ENCODE results near the gene IL22RA2. TPM values are rescaled to one million over a fixed set of nuclear protein-coding genes. Genes with fewer than 3 reads are reported as not detected.
A peak's percentile ranks its signal among the peaks of the same experiment; 100 is the strongest.

The IL22RA2 gene
- polyA plus RNA-seq, 1 of the 3 experiments (the other 2 are of a cell fraction): not detected

DNA sequence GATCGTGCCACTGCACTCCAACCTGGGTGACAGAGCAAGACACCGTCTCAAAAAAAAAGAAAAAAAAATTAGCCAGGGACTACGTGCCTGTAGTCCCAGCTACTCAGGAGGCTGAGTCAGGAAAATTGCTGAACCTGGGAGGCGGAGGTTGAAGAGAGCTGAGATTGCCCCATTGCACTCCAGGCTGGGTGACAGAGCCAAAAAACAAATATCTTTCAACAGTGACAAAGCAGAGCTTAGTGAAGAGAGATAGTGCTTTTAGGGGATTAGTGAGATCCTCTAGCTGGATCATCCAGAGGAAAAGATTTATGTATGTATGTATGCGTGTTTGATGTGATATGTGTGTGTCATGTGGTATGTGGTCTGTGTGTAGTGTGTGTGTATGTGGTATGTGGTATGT is 56.6 kb downstream of the IL22RA2 start:
- CTCF ChIA-PET: interaction anchor here (0.6 to 3.1 kb wide), 2 partner anchors 18 to 23 kb away, joined by 3 to 17 read pairs; no protein-coding TSS in a partner anchor

DNA sequence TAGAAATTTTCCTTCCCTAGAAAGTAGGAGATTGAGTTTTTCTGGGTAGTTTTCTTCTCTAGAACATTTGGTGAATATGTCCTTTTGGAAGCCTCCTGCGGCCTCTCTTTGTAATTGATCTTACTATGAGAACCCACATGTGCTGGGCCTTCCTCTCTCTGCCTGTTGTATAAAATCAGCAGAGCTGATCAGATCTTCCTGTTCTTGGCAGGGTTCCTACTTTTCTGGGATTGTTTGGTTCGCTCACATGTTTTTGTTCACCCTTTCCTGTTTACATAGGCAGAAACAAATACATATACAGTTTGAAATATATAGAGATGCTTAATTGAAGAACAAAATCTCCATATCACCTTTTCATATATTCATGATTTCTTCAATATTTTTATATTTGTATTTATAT is 57.8 kb downstream of the IL22RA2 start:
- no peak overlapping the region for H3K27ac ChIP-seq (ENCODE audit: low read depth in 2 of 2, low read length in 1 of 2)
- no peaks in the 10 kb centered on the region for H3K9me3 ChIP-seq
- no peaks in the 10 kb centered on the region for H4K20me1 ChIP-seq (ENCODE audit: insufficient read depth)
- H3K79me2 ChIP-seq (ENCODE audit: insufficient read depth): no peaks in the 10 kb centered on the region
- ChIA-PET POLR2A (no interaction called here), CTCF (interaction anchor here (1.1 to 3.1 kb wide), 3 partner anchors 18 to 252 kb away, joined by 3 to 17 read pairs (median 3); no protein-coding TSS in a partner anchor)
- peak; percentile 9 for DNase-seq
- H3K36me3 ChIP-seq (replicated peaks in 1 of 2; ENCODE audit: control insufficient read depth in 1 of 2, insufficient read depth in 2 of 2, low read length in 1 of 2): no peaks in the 10 kb centered on the region
- WGBS (ENCODE audit: low lambda C conversion rate): 66% methylated on average over 2 of the region's 2 CpGs
- H2AFZ ChIP-seq (ENCODE audit: low read depth): no peak overlapping the region
- H3F3A ChIP-seq (replicated peaks; ENCODE audit: insufficient read depth): peaks cover 10% of the 10 kb centered on the region
- no peak for TF ChIP-seq TAF1 (IDR thresholded peaks at IDR 0.05; ENCODE audit: borderline replicate concordance, low read depth, low read length)
- no peak for TF ChIP-seq JUND (IDR thresholded peaks at IDR 0.05)
- TF ChIP-seq YY1 (IDR thresholded peaks at IDR 0.05; ENCODE audit: low read depth): no peak
- TF ChIP-seq RXRA (IDR thresholded peaks at IDR 0.05; ENCODE audit: borderline replicate concordance, low read depth): no peak
- TF ChIP-seq GATA2 (CRISPR knock-in tag; IDR thresholded peaks at IDR 0.05): no peak
- TF ChIP-seq TCF12 (IDR thresholded peaks at IDR 0.05): no peak
- no peak for TF ChIP-seq TEAD4 (IDR thresholded peaks at IDR 0.05; ENCODE audit: borderline replicate concordance, insufficient read depth)
- no peak for TF ChIP-seq MEF2A (IDR thresholded peaks at IDR 0.05; ENCODE audit: borderline replicate concordance, low read depth)
- TF ChIP-seq, protein P1, sequence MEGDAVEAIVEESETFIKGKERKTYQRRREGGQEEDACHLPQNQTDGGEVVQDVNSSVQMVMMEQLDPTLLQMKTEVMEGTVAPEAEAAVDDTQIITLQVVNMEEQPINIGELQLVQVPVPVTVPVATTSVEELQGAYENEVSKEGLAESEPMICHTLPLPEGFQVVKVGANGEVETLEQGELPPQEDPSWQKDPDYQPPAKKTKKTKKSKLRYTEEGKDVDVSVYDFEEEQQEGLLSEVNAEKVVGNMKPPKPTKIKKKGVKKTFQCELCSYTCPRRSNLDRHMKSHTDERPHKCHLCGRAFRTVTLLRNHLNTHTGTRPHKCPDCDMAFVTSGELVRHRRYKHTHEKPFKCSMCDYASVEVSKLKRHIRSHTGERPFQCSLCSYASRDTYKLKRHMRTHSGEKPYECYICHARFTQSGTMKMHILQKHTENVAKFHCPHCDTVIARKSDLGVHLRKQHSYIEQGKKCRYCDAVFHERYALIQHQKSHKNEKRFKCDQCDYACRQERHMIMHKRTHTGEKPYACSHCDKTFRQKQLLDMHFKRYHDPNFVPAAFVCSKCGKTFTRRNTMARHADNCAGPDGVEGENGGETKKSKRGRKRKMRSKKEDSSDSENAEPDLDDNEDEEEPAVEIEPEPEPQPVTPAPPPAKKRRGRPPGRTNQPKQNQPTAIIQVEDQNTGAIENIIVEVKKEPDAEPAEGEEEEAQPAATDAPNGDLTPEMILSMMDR (IDR thresholded peaks at IDR 0.05): no peak
- TF ChIP-seq GABPA (IDR thresholded peaks at IDR 0.05; ENCODE audit: low read depth): no peak
- no peak for TF ChIP-seq RAD21 (IDR thresholded peaks at IDR 0.05; ENCODE audit: low read length)
- no peak for TF ChIP-seq EP300 (IDR thresholded peaks at IDR 0.05; ENCODE audit: borderline replicate concordance in 1 of 2, low read depth in 1 of 2, low read length in 1 of 2)
- no peak for TF ChIP-seq FOSL2 (IDR thresholded peaks at IDR 0.05; ENCODE audit: borderline replicate concordance, low read depth)
- H3K27me3 ChIP-seq (ENCODE audit: insufficient read depth): no peaks in the 10 kb centered on the region
- H3K4me2 ChIP-seq: no peak overlapping the region
- no peak overlapping the region for H3K4me3 ChIP-seq (ENCODE audit: low read depth in 2 of 2, low read length in 1 of 2)
- no peaks in the 10 kb centered on the region for H3K9me2 ChIP-seq
- no peaks in the 10 kb centered on the region for H3K4me1 ChIP-seq (ENCODE audit: control insufficient read depth in 1 of 2, insufficient read depth in 2 of 2, low read depth in 1 of 2, low read length in 1 of 2)
- H3K9ac ChIP-seq: no peak overlapping the region

More for the DNA sequence above, 56.6 kb downstream of the IL22RA2 start:
- no peaks in the 10 kb centered on the region for H3K4me1 ChIP-seq (ENCODE audit: control insufficient read depth in 1 of 2, insufficient read depth in 2 of 2, low read depth in 1 of 2, low read length in 1 of 2)
- H3F3A ChIP-seq (replicated peaks; ENCODE audit: insufficient read depth): peaks cover under 1% of the 10 kb centered on the region
- no peak for TF ChIP-seq GABPA (IDR thresholded peaks at IDR 0.05; ENCODE audit: low read depth)
- no peak for TF ChIP-seq YY1 (IDR thresholded peaks at IDR 0.05; ENCODE audit: low read depth)
- no peak for TF ChIP-seq RAD21 (IDR thresholded peaks at IDR 0.05; ENCODE audit: low read length)
- no peak for TF ChIP-seq NRF1 (IDR thresholded peaks at IDR 0.05; ENCODE audit: low read depth, low read length)
- TF ChIP-seq GATA2 (CRISPR knock-in tag; IDR thresholded peaks at IDR 0.05): no peak
- TF ChIP-seq FOXM1 (IDR thresholded peaks at IDR 0.05; ENCODE audit: low read depth): no peak
- TF ChIP-seq, protein P2, sequence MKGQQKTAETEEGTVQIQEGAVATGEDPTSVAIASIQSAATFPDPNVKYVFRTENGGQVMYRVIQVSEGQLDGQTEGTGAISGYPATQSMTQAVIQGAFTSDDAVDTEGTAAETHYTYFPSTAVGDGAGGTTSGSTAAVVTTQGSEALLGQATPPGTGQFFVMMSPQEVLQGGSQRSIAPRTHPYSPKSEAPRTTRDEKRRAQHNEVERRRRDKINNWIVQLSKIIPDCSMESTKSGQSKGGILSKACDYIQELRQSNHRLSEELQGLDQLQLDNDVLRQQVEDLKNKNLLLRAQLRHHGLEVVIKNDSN (IDR thresholded peaks at IDR 0.05; ENCODE audit: borderline replicate concordance, low read depth): no peak
- no peak for TF ChIP-seq SIN3A (IDR thresholded peaks at IDR 0.05; ENCODE audit: borderline replicate concordance, low read depth, low read length)
- TF ChIP-seq POLR2AphosphoS5 (IDR thresholded peaks at IDR 0.05; ENCODE audit: low read depth, low read length): no peak
- POLR2A ChIA-PET: no interaction called here
- H3K27me3 ChIP-seq (ENCODE audit: insufficient read depth): no peaks in the 10 kb centered on the region
- no peak for DNase-seq
- no peak overlapping the region for H3K27ac ChIP-seq (ENCODE audit: low read depth in 2 of 2, low read length in 1 of 2)
- no peak overlapping the region for H3K4me3 ChIP-seq (ENCODE audit: low read depth in 2 of 2, low read length in 1 of 2)
- no peaks in the 10 kb centered on the region for H3K36me3 ChIP-seq (replicated peaks in 1 of 2; ENCODE audit: control insufficient read depth in 1 of 2, insufficient read depth in 2 of 2, low read length in 1 of 2)
- no peak overlapping the region for H2AFZ ChIP-seq (ENCODE audit: low read depth)
- no peaks in the 10 kb centered on the region for H3K9me2 ChIP-seq
- H3K9ac ChIP-seq: no peak overlapping the region
- no peaks in the 10 kb centered on the region for H3K79me2 ChIP-seq (ENCODE audit: insufficient read depth)
- no peaks in the 10 kb centered on the region for H4K20me1 ChIP-seq (ENCODE audit: insufficient read depth)
- 62% methylated on average over 5 of the region's 5 CpGs for whole genome bisulfite sequencing (ENCODE audit: low lambda C conversion rate)
- no peak overlapping the region for H3K4me2 ChIP-seq
- no peaks in the 10 kb centered on the region for H3K9me3 ChIP-seq
